Spleen (tissue), 7 donors: Measurements from ENCODE around the gene PRIMPOL.

ENCODE experiments used
- CTCF ChIP-seq, 11 experiments: fragments of 200-600 bp in 7 of 11; fragments of 450-650 bp in 4 of 11; sonication (generic) in 4 of 11; IDR thresholded peaks in 8 of 11; conservative IDR thresholded peaks in 3 of 11; 1 replicate in 7 of 11; 2 replicates in 4 of 11; pipeline versions ENCODE4 v1.4.0 to v1.8.0; 2016 to 2021; ENCODE audit warnings: antibody characterized with exemption in 11 of 11, inconsistent platforms in 4 of 11, mild to moderate bottlenecking in 1 of 11
- POLR2AphosphoS5 ChIP-seq, 3 donors: sonication (generic); formaldehyde crosslinking; IDR thresholded peaks; one replicate each; pipeline ENCODE4 v1.5.1; 2017; ENCODE audit warnings: antibody characterized with exemption in 3 of 3
- donor health status: DM: no; HTN: no; CAD: no; lungs with moderate emphysema.
- donor health status: DM: no; HTN: no; CAD: no.
- donor health status: DM: no; HTN: no; CAD: no.

GRCh38 chr4:184655889-184656869 is 6.6 kb downstream of the PRIMPOL start:
- TF ChIP-seq POLR2AphosphoS5 (IDR thresholded peaks at IDR 0.05) (no peak), CTCF (IDR thresholded peaks at IDR 0.05 in 8 of 11, conservative IDR thresholded peaks at IDR 0.05 in 3 of 11) (no peak)
